Fibroblast of lung (primary cell): ENCODE measurements around the gene AGAP1.

ENCODE experiments used
- EZH2 ChIP-seq: IDR thresholded peaks from 2 replicates; pipeline ENCODE4 v1.5.1; 2012; ENCODE audit warnings: low read length, control low read depth, mild to moderate bottlenecking; ENCODE audit errors: missing control alignments
- TF ChIP-seq, protein P1 (sequence below), 2 donors: IDR thresholded peaks in 1 of 2; conservative IDR thresholded peaks in 1 of 2; 1 replicate in 1 of 2; 2 replicates in 1 of 2; pipeline ENCODE4 v1.5.1; 2011 to 2012; ENCODE audit warnings: low read length in 2 of 2, control low read depth in 1 of 2, inconsistent platforms in 1 of 2, low read depth in 1 of 2, mild to moderate bottlenecking in 1 of 2

DNA sequence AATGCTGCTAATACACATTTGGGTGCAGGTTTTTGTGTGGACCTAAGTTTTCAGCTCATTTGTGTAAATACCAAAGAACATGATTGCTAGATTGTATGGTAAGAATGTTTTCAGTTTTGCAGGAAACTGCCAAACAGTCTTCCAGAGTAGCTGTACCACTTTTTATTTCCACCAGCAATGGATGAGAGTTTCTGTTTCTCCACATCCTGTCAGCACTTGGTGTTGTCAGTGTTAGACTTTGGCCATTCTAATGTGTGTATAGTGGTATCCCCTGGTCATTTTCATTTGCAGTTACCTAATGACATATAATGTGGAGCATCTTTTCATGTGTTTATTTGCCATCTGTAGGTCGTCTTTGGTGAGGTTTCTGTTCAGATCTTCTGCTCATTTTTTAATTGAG lies 337.9 kb downstream of the AGAP1 start:
- no peak for TF ChIP-seq EZH2
- TF ChIP-seq, protein P1, sequence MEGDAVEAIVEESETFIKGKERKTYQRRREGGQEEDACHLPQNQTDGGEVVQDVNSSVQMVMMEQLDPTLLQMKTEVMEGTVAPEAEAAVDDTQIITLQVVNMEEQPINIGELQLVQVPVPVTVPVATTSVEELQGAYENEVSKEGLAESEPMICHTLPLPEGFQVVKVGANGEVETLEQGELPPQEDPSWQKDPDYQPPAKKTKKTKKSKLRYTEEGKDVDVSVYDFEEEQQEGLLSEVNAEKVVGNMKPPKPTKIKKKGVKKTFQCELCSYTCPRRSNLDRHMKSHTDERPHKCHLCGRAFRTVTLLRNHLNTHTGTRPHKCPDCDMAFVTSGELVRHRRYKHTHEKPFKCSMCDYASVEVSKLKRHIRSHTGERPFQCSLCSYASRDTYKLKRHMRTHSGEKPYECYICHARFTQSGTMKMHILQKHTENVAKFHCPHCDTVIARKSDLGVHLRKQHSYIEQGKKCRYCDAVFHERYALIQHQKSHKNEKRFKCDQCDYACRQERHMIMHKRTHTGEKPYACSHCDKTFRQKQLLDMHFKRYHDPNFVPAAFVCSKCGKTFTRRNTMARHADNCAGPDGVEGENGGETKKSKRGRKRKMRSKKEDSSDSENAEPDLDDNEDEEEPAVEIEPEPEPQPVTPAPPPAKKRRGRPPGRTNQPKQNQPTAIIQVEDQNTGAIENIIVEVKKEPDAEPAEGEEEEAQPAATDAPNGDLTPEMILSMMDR (conservative IDR thresholded peaks at IDR 0.05 in 1 of 2, IDR thresholded peaks at IDR 0.05 in 1 of 2; ENCODE audit: low read depth in 1 of 2, low read length in 2 of 2): no peak
